HG03342 (cell line): ENCODE data around the gene AFAP1.

Experiments
- ATAC-seq: cut with Tn5 transposase; IDR thresholded peaks from one replicate; pipeline ENCODE4 v1.9.1; 2021; ENCODE audit warnings: mild to moderate bottlenecking, moderate library complexity; ENCODE audit not compliant: unreplicated experiment

Gene AFAP1

GRCh38 chr4:7725951-7726350 is 213.7 kb downstream of the AFAP1 start:
- ATAC-seq, result no peak

GRCh38 chr4:7723625-7724024 is 216.0 kb downstream of the AFAP1 start:
- no peak for ATAC-seq

GRCh38 chr4:7722766-7723387 is 216.8 kb downstream of the AFAP1 start:
- ATAC-seq, result no peak

- no peak for ATAC-seq
These were observed 217.6 kb downstream of the AFAP1 start for GRCh38 chr4:7721984-7722551.

GRCh38 chr4:7719354-7720174 is 220.1 kb downstream of the AFAP1 start:
- ATAC-seq, result no peak

GRCh38 chr4:7717946-7718490 is 221.6 kb downstream of the AFAP1 start:
- no peak for ATAC-seq

GRCh38 chr4:7717161-7717560 is 222.5 kb downstream of the AFAP1 start:
- ATAC-seq, result no peak

GRCh38 chr4:7716010-7716721 is 223.5 kb downstream of the AFAP1 start:
- no peak for ATAC-seq

GRCh38 chr4:7715271-7716009 is 224.2 kb downstream of the AFAP1 start:
- no peak for ATAC-seq

GRCh38 chr4:7714738-7715137 is 224.9 kb downstream of the AFAP1 start:
- no peak for ATAC-seq

GRCh38 chr4:7714176-7714575 is 225.5 kb downstream of the AFAP1 start:
- ATAC-seq, result no peak

GRCh38 chr4:7713757-7714156 is 225.9 kb downstream of the AFAP1 start:
- no peak for ATAC-seq

GRCh38 chr4:7712021-7712671 is 227.5 kb downstream of the AFAP1 start:
- no peak for ATAC-seq

- no peak for ATAC-seq
These were observed 228.2 kb downstream of the AFAP1 start for GRCh38 chr4:7711307-7711963.

- no peak for ATAC-seq
These were observed 228.9 kb downstream of the AFAP1 start for GRCh38 chr4:7710576-7711306.

GRCh38 chr4:7710126-7710525 is 229.5 kb downstream of the AFAP1 start:
- ATAC-seq, result no peak

GRCh38 chr4:7709431-7709830 is 230.2 kb downstream of the AFAP1 start:
- no peak for ATAC-seq

GRCh38 chr4:7708981-7709380 is 230.7 kb downstream of the AFAP1 start:
- ATAC-seq, result no peak
